ENCODE measurements around the gene DIP2C.
"Not testable (repeated sequence)": the region's sequence is repeated elsewhere in the genome, so short reads cannot be mapped to it uniquely, and the experiment has no call there.

DIP2C gene

DNA sequence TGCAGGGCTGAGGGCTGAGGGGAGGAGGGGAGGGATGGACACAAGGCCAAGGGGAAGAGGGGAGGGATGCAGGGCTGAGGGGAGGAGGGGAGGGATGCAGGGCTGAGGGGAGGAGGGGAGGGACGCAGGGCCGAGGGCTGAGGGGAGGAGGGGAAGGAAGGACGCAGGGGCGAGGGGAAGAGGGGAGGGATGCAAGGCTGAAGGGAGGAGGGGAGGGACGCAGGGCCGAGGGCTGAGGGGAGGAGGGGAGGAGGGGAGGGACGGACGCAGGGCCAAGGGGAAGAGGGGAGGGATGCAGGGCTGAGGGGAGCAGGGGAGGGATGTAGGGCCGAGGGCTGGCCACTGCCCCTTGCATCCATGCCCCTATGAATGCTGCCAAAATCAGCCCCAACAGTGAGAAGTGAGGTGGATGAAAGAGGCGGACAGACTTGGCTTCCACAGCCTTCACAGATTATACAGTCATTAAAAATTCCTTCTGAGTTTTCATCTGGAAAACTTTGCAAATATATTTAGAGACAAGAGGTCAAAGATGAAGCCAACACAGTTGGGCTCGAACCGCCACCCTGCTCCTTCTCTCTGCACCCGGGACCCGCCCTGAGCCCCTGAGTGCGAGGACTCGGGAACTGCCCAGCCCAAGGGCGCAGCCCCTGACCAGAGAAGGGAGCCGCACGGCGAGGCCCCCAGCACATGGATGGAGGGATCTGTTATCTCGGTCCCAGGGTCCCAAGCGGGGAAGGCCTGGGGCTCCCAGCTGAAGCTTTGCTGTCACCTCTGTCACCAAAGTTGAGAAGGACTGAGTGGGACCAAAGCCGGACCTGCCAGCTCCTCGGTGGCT is 65.8 kb downstream of the DIP2C start:
- DNase-seq = no peak

DNA sequence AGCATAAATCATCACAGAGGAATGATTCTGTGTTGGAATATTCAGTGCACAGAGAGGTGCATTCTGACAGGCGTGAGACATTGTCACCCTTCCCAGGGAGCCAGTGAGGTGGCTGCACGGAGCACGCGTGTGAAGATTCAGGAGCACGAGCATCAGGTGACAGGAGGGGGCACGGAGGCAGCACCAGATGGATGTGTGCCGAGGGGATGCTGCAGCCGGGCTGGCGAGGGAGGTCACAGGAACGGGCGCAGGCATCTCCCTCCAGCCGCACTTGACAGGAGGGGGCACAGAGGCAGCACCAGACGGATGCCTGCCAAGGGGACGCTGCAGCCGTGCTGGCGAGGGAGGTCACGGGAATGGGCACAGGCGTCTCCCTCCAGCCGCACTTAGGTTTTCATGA is 66.5 kb downstream of the DIP2C start:
- no peak for DNase-seq

DNA sequence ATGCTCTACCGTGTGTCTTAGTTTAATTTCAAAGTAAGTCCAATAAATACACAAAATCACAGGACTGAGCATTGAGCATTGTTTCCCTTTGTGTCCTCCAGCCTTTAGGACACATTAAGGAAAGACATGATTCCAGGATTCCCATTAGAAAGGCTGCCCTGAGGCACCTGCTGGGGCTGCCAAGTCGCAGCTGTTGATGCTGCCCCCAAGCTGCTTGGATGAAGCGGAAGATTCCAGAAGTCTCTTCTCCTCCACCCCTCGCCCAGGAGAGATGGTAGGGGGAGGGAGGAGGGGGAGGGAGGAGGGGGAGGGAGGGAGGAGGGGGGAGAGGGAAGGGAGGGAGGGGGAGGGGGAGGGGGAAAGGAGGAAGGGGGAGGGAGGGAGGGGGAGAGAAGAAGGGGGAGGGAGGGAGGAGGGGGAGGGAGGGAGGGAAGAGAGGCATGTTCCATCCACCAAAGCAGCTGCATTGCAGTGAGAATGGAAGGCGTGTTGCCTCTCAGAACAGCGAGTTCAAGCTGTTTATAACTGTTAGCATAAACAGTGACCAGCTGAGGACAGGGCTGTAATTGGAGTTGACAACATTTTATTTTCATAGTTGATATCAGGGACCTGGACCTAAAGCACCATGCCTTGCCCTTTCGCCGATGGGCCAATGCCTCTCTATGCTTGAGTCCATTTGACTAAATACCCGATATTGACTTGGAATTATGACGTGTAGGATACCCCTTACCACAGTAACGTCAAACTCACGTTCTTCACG is 67.3 kb downstream of the DIP2C start:
- no peak for DNase-seq

DNA sequence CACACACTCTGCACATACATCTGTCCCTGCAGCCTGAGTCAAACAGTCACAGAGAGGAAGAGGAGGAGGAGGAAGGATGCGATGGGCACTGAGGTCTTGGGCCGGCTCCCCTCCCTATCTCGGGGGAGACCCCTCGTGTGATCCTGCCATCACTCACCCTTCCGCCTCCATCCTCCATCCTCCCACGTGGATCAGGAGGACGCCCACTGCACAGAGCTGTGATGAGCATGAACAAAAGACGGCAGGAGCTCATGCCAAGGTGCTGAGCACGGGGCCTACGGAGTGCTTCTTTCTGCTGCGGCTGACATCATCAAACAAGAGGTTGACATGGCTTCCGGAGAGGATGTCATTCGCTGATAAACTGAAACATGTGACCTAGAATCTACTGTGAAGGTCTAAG is 68.0 kb downstream of the DIP2C start:
- no peak for DNase-seq

DNA sequence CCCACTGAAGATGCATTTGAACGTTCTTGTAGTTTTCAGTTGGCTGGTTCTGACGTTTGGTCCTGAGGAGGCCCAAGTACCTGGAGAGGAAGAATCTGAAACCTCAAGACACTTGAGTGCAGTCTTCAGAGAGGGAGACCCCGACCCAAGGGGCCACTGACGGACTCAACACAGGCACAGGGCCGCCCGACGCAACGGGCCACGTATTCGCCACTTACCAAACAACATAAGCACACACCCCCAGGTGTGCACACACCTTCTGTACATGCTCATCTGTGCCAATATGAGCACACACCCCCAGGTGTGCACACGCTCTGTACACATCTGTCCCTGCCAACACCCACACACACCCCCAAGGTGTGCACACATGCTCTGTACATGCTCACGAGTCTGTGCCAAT is 68.5 kb downstream of the DIP2C start:
- DNase-seq = no peak

DNA sequence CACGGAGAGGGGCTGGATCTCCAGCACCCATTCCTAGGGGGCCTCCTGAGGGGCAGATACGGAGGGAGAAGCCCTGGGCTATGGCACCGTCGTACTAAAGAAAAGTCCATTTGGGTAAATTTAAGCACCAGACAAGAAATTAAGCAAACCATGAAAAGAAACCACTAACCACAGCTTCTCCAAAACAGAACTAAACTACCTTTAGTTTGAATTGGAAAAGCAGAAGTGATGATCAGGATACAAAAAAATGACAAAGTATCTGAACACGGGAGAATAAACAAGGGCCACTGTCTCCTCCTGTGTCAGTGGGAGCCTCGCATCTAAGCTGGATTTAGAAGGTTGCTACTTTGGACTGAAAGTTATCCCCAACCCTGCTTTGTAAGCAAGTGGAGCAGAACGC is 69.1 kb downstream of the DIP2C start:
- DNase-seq = no peak

DNA sequence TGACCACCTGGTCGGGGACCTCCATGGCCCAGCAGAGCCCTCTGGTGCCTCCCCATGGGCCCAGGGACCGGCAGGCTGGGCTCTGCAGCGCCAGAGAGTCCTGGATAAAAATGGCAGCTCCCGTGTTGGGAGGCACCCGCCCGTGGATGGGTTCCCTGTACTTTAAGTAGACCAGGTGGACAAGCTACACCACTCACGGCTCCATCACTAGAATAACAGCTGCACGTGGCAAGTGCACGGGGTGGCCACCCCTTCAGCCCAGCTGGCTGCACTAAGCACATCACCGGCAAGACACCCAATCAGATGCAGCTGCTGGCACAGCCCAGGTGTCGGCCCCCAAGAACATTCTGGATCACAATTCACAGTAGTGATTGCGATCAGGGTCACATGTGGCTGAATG is 69.8 kb downstream of the DIP2C start:
- no peak for DNase-seq

DNA sequence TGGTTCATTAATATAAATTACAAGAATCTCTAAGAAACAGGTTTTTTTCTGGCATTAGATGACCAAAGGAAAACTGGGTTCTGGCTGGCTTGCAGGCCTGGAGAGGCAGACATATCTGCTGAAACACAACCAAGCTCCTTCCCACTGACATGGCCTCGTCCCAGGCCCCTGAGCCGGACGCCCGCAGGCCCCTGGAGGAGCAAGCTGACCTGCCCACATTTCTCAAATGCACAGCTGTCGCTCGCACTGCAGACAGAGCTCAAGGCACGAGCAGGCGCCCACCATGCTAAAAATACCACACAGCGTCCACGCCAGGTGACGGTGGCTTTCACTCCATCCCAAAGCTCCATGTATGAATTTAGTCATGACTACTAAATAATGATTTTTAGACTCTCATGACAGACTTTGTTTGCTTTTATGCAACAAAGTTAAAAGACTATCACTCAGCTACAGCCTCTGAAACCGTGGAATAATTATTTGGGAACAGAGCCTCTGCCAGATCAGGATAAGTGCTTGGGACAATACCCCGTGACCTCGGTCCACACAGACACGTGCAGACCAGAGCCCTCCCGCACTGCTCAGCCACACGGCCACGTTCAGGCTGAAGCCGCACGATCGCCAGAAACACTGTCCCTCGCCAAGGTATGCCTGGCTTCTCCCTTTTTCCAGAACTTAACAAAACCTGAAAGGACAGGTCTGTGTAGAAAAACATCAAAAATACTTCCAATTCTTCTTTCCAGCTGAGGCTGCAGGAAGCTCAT is 71.1 kb downstream of the DIP2C start:
- DNase-seq = no peak

DNA sequence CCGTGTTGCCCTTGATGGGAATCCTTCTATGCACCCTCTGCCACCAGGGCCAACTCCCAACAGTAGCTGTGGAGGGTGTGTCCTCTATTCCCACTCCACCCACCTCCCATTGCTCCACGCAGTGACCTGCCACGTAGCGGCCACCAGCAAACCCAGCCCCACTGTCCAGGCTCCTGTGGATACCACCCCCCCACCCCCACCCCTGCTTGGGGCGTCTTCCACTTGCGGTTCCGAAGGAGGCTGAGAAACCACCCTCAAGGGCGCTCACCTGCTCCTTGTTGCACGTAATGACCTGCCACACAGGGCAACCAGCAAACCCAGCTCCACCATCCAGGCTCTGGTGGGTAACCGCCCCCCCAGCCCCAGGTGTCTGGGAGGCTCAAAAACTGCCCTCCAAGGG is 72.0 kb downstream of the DIP2C start:
- no peak for DNase-seq

DNA sequence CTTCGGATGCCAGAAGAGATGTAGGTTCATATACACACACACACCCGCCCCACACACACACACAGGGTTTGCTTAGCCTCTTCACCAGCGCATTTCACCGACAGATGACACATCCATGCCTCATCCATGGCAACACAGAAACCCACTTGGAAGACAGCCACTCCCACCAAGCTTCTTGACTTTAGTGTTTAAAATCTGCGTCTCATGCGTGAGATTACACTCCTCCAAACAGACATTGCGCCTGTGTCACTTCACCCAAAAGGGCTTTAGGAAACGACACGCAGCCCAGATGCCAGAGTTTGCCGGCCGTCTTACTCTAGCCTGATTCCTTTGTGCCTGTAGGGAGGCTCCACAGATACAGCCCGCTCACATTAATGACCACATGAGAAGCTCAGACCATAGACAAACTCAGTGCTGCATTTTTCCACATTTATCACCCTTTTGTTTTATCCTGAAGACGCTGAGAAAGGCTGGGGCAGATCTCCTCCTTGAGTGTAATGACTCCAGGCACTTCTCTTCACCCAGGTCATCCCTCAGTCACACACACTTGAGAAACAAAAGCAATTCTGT is 73.8 kb downstream of the DIP2C start:
- no peak for DNase-seq

DNA sequence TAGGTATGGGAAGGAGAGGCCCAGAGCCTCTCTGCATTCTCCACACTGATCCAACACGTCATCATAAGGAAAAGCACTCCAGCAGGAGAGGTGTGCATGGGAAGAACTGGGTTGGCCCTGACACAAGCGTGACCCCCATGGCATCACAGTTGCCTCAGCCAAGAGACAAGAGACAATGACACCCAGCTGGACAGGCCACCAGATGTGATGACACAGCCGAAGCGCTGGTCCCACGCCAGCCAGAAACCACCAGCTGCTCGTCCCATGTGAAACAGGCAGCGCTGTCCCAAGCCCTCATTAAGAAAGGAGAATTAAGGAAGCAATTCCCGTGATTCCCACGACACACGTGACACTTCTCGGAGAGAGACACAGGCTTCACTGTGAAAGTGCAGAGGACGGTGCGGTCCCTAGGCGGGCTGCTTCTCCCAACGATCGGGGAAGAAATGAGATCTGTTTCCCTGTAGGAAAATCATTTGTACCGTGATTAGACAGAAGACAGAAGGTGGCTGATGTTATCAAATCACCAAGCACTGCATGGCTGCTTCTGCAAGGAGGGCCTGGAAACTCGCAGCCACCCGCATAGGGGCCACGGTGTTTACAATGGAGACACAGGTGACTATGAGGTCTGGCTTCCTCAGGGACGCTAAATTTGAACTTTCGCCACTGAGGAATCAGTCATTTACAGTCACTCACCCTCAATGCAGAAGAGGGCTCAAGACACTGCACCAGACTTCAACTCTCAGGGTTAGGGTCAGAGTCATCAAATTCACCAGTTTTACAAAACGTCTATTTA is 74.5 kb downstream of the DIP2C start:
- no peak for DNase-seq

DNA sequence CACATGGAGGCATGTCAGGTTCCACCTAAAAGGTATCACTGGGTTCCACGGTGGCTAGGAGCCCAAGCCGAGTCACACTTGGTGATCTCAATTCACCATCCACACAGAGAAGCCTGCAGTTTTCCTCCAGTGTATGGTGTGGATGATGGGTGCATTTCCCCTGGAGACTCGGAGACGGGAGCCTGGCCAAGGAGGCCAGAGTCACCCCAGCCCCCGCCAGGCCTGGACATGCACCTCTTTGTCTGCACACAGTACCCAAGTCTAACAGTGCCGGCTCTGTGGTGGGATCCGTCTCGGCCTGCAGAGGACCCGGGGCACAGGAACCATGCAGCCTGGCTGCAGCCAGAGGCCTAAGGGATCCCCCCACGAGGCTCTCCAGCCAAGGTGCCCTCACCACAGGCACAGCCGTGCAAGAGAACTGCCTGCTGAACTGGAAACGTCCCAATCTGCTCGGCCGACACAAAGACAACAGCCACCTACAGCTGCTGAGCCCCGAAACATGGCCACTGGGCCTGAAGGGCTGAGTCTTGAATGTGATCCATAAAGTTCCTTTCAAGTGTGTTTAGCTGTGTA is 75.2 kb downstream of the DIP2C start:
- no peak for DNase-seq

DNA sequence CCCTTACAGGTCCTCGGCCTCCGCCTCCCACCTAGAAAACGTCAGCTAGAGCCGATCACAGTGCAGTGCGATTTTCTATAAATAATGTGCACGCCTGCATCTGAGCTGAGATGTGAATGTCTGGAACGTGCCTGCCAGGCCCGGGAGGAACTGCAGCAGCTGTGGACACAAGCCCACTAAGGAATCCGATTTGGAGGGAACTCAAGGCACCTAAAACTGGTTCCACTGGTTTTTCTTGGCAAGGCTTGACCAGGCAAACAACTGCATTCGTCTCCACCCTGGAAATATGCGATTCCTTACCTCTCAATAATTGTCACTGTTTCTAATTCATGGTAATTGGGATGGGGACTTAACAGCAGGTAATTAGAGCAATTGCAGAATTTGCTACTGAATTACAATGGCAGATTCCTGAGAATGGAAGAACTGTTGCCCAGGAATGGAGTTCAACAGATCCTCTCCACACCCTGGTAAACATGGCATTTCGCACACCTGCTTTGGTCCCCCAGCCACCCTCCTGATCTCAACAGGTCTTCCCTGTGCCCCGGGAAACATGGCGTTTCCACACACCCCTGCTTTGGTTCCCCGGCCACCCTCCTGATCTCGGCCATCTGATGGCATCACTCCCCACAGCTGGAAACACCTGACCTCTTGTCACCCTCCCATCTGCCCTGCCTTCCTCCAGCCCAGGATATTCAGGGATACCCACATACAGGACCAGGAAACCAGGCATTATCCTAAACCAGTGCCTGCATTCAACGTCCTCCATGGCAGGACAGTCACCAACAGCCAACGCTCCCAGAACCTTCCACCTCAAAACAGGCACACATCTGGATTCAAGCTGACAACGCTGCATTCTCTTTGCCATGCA is 76.0 kb downstream of the DIP2C start:
- peak; percentile 91 for DNase-seq

DNA sequence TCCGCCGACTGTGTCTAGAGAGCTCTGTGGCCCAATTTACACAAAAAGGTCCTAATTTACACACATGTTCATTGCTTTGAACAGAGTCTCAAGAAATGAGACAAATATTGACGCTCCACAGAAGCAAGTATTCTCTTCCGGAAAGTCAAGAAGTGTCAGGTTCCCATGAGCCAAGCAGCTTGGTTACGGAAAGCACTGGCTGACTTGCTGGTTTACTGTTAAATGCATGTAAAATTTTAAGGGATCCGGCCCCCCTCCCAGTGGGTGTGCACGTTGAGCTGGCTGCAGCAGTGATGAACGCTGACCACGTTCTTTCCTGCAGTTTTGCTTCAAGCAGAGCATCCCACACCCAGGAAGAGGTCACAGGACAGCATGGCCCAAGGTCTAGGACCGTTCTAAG is 76.8 kb downstream of the DIP2C start:
- DNase-seq = no peak

DNA sequence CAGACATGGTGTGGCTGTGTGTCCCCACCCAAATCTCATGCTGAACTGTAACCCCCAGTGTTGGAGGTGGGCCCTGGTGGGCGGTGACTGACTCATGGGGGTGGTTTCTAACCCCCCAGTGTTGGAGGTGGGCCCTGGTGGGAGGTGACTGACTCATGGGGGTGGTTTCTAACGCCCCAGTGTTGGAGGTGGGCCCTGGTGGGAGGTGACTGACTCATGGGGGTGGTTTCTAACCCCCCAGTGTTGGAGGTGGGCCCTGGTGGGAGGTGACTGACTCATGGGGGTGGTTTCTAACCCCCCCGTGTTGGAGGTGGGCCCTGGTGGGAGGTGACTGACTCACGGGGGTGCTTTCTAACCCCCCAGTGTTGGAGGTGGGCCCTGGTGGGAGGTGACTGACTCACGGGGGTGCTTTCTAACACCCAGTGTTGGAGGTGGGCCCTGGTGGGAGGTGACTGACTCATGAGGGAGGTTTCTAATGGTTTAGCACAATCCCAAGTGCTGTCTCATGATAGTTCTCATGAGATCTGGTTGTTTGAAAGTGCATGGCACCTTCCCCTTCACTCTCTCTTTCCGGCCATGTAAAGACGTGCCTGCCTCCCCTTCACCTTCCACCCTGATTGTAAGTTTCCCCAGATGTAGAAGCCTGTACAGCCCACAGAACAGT is 78.7 kb downstream of the DIP2C start:
- not testable (repeated sequence) for DNase-seq

DNA sequence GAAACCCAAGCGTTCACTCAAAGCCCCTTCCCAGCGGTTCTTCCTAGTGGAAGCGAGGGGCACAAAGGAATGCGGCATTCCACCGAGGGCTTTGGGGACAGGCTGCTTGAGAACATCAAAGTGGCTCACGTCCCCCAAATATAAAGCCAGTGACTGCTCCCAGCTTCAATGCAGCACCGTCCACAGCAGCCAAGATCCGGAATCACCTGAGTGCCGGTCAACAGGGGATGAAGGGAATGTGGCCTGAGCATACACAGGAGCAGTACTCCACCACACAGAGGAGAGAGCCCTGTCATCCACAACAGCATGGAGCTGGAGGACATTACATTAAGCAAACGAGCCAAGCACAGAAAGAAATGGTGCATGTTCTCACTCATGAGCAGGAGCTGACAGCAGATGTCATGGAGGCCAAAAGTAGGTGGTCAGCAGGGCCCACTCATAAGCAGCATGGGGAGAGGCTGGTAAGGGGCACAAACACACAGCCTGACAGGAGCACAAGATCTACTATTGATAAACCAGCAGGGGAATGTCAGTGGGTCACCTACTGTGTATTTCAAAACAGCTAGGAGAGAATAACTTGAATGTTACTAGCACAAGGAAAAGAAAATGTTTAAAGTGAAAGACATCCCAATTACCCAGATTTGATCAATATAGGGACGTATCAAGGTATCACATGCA is 79.5 kb downstream of the DIP2C start:
- DNase-seq = no peak

DNA sequence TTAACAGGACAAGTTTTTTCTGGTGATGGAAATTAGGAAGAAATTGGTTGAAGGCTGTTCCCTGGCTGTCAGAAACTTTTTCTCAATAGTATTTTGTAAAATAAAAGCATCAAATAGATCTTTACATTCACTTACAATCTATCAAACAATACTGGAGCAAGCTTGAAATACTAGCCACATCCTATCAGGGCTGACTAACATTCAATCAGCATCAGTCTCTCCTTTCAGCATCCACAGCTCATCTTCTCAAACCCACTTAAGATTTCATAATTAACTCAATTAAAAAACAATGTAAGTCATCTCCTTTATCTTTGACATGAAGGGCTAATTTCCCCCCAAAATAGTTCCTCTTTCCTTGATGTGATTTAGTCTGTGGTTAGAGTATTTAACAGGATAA is 80.2 kb downstream of the DIP2C start:
- no peak for DNase-seq

DNA sequence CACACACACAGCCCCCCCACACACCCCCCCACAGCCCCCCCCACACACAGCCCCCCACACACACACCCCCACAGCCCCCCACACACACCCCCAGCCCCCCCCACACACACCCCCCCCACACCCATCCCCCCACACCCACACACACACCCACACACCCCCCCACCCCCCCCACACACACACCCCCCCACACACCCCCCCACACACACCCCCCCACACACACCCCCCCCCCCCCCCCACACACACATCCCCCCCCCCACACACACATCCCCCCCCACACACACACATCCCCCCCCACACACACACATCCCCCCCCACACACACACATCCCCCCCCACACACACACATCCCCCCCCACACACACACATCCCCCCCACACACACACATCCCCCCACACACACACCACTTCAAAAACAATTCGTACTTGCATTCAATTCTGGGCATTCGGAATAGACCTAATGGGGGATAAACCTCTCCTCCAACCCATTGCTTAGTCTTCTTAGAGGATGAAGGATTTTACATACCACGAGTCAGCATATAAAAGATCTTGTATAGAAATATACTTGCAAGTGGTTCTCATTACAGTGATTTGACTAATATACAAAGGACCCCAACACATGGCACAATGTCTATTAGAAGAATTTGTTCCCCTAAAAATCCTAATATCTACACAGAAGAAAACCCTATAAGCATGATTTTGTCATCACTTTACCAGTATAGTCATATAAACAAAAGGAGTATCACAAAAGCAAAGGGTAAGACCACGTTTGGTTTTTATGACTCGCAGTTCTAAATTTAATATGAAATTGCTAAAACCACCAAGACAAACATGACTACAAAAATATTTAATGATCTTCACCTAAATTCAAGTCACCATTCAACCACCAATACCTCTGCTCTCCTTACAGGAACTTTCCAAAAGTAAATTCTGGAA is 80.9 kb downstream of the DIP2C start:
- no peak for DNase-seq
